ENCODE results near the gene INSYN2B.

INSYN2B gene

GRCh38 chr5:169860585-169860984 is 119.7 kb downstream of the INSYN2B start:
- TF ChIP-seq L3MBTL2 (conservative IDR thresholded peaks at IDR 0.05) = no peak
- no peak for TF ChIP-seq ZNF384 (IDR thresholded peaks at IDR 0.05)
- POLR2A ChIA-PET = no interaction called here
- CTCF ChIA-PET = interaction anchor here (1.1 kb wide), 1 partner anchor 120 kb away, joined by 3 read pairs; the partner anchor contains the start of gene INSYN2B
- no peak for DNase-seq (ENCODE audit: extremely low spot score)

GRCh38 chr5:169856571-169856970 is 123.7 kb downstream of the INSYN2B start:
- TF ChIP-seq BHLHE40 (IDR thresholded peaks at IDR 0.05; ENCODE audit: borderline replicate concordance) (no peak), SP1 (IDR thresholded peaks at IDR 0.05) (no peak)
- ChIA-PET POLR2A (no interaction called here), CTCF (no interaction called here)
- DNase-seq (ENCODE audit: extremely low spot score) = no peak

- TF ChIP-seq ARNT (IDR thresholded peaks at IDR 0.05) = no peak
- TF ChIP-seq L3MBTL2 (conservative IDR thresholded peaks at IDR 0.05) = no peak
- TF ChIP-seq SUZ12 (IDR thresholded peaks at IDR 0.05) = no peak
- no peak for TF ChIP-seq LEF1 (IDR thresholded peaks at IDR 0.05; ENCODE audit: borderline replicate concordance)
- no peak for TF ChIP-seq ZNF384 (IDR thresholded peaks at IDR 0.05)
- no peak for TF ChIP-seq TARDBP (IDR thresholded peaks at IDR 0.05)
- no peak for TF ChIP-seq PKNOX1 (IDR thresholded peaks at IDR 0.05)
- TF ChIP-seq HDGF (IDR thresholded peaks at IDR 0.05; ENCODE audit: borderline replicate concordance) = no peak
- TF ChIP-seq SP1 (IDR thresholded peaks at IDR 0.05) = no peak
- TF ChIP-seq NFRKB (IDR thresholded peaks at IDR 0.05) = no peak
- no peak for TF ChIP-seq CTBP1 (IDR thresholded peaks at IDR 0.05; ENCODE audit: borderline replicate concordance)
- no peak for TF ChIP-seq BHLHE40 (IDR thresholded peaks at IDR 0.05; ENCODE audit: borderline replicate concordance)
- TF ChIP-seq FOXM1 (IDR thresholded peaks at IDR 0.05; ENCODE audit: borderline replicate concordance) = no peak
- TF ChIP-seq FOXK2 (IDR thresholded peaks at IDR 0.05) = no peak
- no peak for TF ChIP-seq ELF4 (IDR thresholded peaks at IDR 0.05)
- no peak for TF ChIP-seq FOXA1 (IDR thresholded peaks at IDR 0.05)
- ChIA-PET CTCF (interaction anchor here (2.6 kb wide), 1 partner anchor 129 kb away, joined by 6 read pairs; the partner anchor contains the start of gene INSYN2B), POLR2A (no interaction called here)
- DNase-seq (ENCODE audit: extremely low spot score) = no peak
Measured at GRCh38 chr5:169851321-169851850, 128.9 kb downstream of the INSYN2B start.

- ChIA-PET POLR2A (no interaction called here), CTCF (interaction anchor here (0.6 to 2.6 kb wide), 2 partner anchors 9 to 130 kb away, joined by 4 to 6 read pairs; partner anchors contain the start of gene INSYN2B)
- no peak for DNase-seq (ENCODE audit: extremely low spot score)
- TF ChIP-seq ELF4 (IDR thresholded peaks at IDR 0.05) (no peak), BHLHE40 (IDR thresholded peaks at IDR 0.05; ENCODE audit: borderline replicate concordance) (no peak), ZNF384 (IDR thresholded peaks at IDR 0.05) (peak; percentile 34; the same call in 1 of the 2 replicates)
Measured at GRCh38 chr5:169850409-169850808, 129.9 kb downstream of the INSYN2B start.

GRCh38 chr5:169848792-169849191 is 131.5 kb downstream of the INSYN2B start:
- POLR2A ChIA-PET = no interaction called here
- CTCF ChIA-PET = no interaction called here
- no peak for DNase-seq (ENCODE audit: extremely low spot score)
- TF ChIP-seq LEF1 (IDR thresholded peaks at IDR 0.05; ENCODE audit: borderline replicate concordance) (no peak), ARNT (IDR thresholded peaks at IDR 0.05) (no peak), SP1 (IDR thresholded peaks at IDR 0.05) (no peak), NFRKB (IDR thresholded peaks at IDR 0.05) (no peak), ELF4 (IDR thresholded peaks at IDR 0.05) (no peak), FOXM1 (IDR thresholded peaks at IDR 0.05; ENCODE audit: borderline replicate concordance) (no peak), HDGF (IDR thresholded peaks at IDR 0.05; ENCODE audit: borderline replicate concordance) (no peak), CTBP1 (IDR thresholded peaks at IDR 0.05; ENCODE audit: borderline replicate concordance) (no peak), TARDBP (IDR thresholded peaks at IDR 0.05) (no peak), PKNOX1 (IDR thresholded peaks at IDR 0.05) (no peak)

- TF ChIP-seq TARDBP (IDR thresholded peaks at IDR 0.05) = no peak
- ChIA-PET POLR2A (no interaction called here), CTCF (no interaction called here)
- DNase-seq (ENCODE audit: extremely low spot score) = no peak
Measured at GRCh38 chr5:169848271-169848670, 132.0 kb downstream of the INSYN2B start.

- TF ChIP-seq FOXM1 (IDR thresholded peaks at IDR 0.05; ENCODE audit: borderline replicate concordance) = no peak
- TF ChIP-seq ELF4 (IDR thresholded peaks at IDR 0.05) = no peak
- no peak for TF ChIP-seq SUZ12 (IDR thresholded peaks at IDR 0.05)
- no peak for TF ChIP-seq CTBP1 (IDR thresholded peaks at IDR 0.05; ENCODE audit: borderline replicate concordance)
- TF ChIP-seq HDGF (IDR thresholded peaks at IDR 0.05; ENCODE audit: borderline replicate concordance) = no peak
- no peak for TF ChIP-seq FOXK2 (IDR thresholded peaks at IDR 0.05)
- no peak for TF ChIP-seq ARNT (IDR thresholded peaks at IDR 0.05)
- no peak for TF ChIP-seq LEF1 (IDR thresholded peaks at IDR 0.05; ENCODE audit: borderline replicate concordance)
- no peak for TF ChIP-seq BHLHE40 (IDR thresholded peaks at IDR 0.05; ENCODE audit: borderline replicate concordance)
- no peak for TF ChIP-seq ZNF384 (IDR thresholded peaks at IDR 0.05)
- no peak for TF ChIP-seq TARDBP (IDR thresholded peaks at IDR 0.05)
- TF ChIP-seq L3MBTL2 (conservative IDR thresholded peaks at IDR 0.05) = no peak
- TF ChIP-seq SP1 (IDR thresholded peaks at IDR 0.05) = no peak
- no peak for TF ChIP-seq NFRKB (IDR thresholded peaks at IDR 0.05)
- TF ChIP-seq FOXA1 (IDR thresholded peaks at IDR 0.05) = no peak
- TF ChIP-seq PKNOX1 (IDR thresholded peaks at IDR 0.05) = no peak
- ChIA-PET POLR2A (no interaction called here), CTCF (no interaction called here)
- DNase-seq (ENCODE audit: extremely low spot score) = no peak
Measured at GRCh38 chr5:169847519-169847918, 132.8 kb downstream of the INSYN2B start.
